Measurements from ENCODE around the gene ATRNL1.

The ATRNL1 gene

GRCh38 chr10:115063701-115064658 lies 29.2 kb upstream of the ATRNL1 start:
- H3K9me3 Mint-ChIP-seq: no peaks in the 10 kb centered on the region
- H3K4me1 Mint-ChIP-seq (ENCODE audit: low read depth): no peaks in the 10 kb centered on the region
- intact Hi-C loops (cut with micrococcal nuclease): no loop called here
- peaks cover 1% of the 10 kb centered on the region for H3K27me3 Mint-ChIP-seq
- no peak overlapping the region for H3K27ac Mint-ChIP-seq
- H3K36me3 Mint-ChIP-seq (ENCODE audit: low read depth): no peaks in the 10 kb centered on the region
- no peak overlapping the region for H3K4me3 Mint-ChIP-seq

- intact Hi-C loops (cut with micrococcal nuclease): no loop called here
- Mint-ChIP-seq H3K4me3 (no peak overlapping the region), H3K36me3 (ENCODE audit: low read depth) (no peaks in the 10 kb centered on the region), H3K27ac (no peak overlapping the region), H3K4me1 (ENCODE audit: low read depth) (no peaks in the 10 kb centered on the region), H3K27me3 (peaks cover 1% of the 10 kb centered on the region), H3K9me3 (no peaks in the 10 kb centered on the region)
These were observed 27.4 kb upstream of the ATRNL1 start for GRCh38 chr10:115065801-115066200.

GRCh38 chr10:115066528-115066927 lies 26.6 kb upstream of the ATRNL1 start:
- intact Hi-C loops (cut with micrococcal nuclease): no loop called here
- Mint-ChIP-seq H3K4me3 (no peak overlapping the region), H3K9me3 (no peaks in the 10 kb centered on the region), H3K36me3 (ENCODE audit: low read depth) (no peaks in the 10 kb centered on the region), H3K27ac (no peak overlapping the region), H3K27me3 (peaks cover 1% of the 10 kb centered on the region), H3K4me1 (ENCODE audit: low read depth) (no peaks in the 10 kb centered on the region)

- H3K4me1 Mint-ChIP-seq (ENCODE audit: low read depth): no peaks in the 10 kb centered on the region
- no peaks in the 10 kb centered on the region for H3K27me3 Mint-ChIP-seq
- no peaks in the 10 kb centered on the region for H3K36me3 Mint-ChIP-seq (ENCODE audit: low read depth)
- peaks cover 15% of the 10 kb centered on the region for H3K9me3 Mint-ChIP-seq
- intact Hi-C loops (cut with micrococcal nuclease): no loop called here
- H3K4me3 Mint-ChIP-seq: no peak overlapping the region
- no peak overlapping the region for H3K27ac Mint-ChIP-seq
These were observed 19.4 kb upstream of the ATRNL1 start for GRCh38 chr10:115073796-115074195.

GRCh38 chr10:115082506-115082905 lies 10.7 kb upstream of the ATRNL1 start:
- H3K4me1 Mint-ChIP-seq (ENCODE audit: low read depth): no peaks in the 10 kb centered on the region
- no peaks in the 10 kb centered on the region for H3K36me3 Mint-ChIP-seq (ENCODE audit: low read depth)
- no peak overlapping the region for H3K27ac Mint-ChIP-seq
- H3K4me3 Mint-ChIP-seq: no peak overlapping the region
- H3K27me3 Mint-ChIP-seq: peaks cover 4% of the 10 kb centered on the region
- intact Hi-C loops (cut with micrococcal nuclease): no loop called here
- peaks cover 22% of the 10 kb centered on the region for H3K9me3 Mint-ChIP-seq

- intact Hi-C loops (cut with micrococcal nuclease): no loop called here
- H3K4me3 Mint-ChIP-seq: no peak overlapping the region
- H3K27me3 Mint-ChIP-seq: peaks cover 8% of the 10 kb centered on the region
- H3K36me3 Mint-ChIP-seq (ENCODE audit: low read depth): no peaks in the 10 kb centered on the region
- no peaks in the 10 kb centered on the region for H3K4me1 Mint-ChIP-seq (ENCODE audit: low read depth)
- H3K9me3 Mint-ChIP-seq: peaks cover 14% of the 10 kb centered on the region
- H3K27ac Mint-ChIP-seq: no peak overlapping the region
These were observed 8.8 kb upstream of the ATRNL1 start for GRCh38 chr10:115084277-115084850.

DNA sequence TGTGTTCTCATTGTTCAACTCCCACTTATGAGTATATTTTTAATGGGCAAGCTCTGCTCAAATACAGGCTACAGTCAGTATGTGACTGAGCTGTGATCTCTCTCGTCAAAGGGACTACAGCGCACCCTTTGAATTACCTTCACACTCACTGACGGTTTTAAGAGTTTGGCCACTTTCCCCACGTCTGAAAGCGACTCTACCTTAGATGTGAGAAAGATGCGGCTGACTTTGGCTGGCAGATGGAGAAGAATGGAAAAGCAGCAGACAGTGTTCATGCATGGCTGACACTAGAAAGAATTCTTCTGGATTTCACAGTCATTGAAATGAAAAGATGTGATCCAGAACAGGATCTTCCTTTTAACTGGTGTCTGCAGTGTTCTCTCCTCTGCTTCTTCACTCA lies 2.0 kb upstream of the ATRNL1 start:
- H3K27ac Mint-ChIP-seq: no peak overlapping the region
- peaks cover 49% of the 10 kb centered on the region for H3K27me3 Mint-ChIP-seq
- intact Hi-C loops (cut with micrococcal nuclease): no loop called here
- H3K9me3 Mint-ChIP-seq: peaks cover 7% of the 10 kb centered on the region
- no peaks in the 10 kb centered on the region for H3K36me3 Mint-ChIP-seq (ENCODE audit: low read depth)
- peaks cover 6% of the 10 kb centered on the region for H3K4me1 Mint-ChIP-seq (ENCODE audit: low read depth)
- H3K4me3 Mint-ChIP-seq: no peak overlapping the region

GRCh38 chr10:115092258-115092554 lies 959 bp upstream of the ATRNL1 start:
- Mint-ChIP-seq H3K27ac (no peak overlapping the region), H3K9me3 (peaks cover 5% of the 10 kb centered on the region), H3K4me3 (peak overlapping the region; percentile 65), H3K36me3 (ENCODE audit: low read depth) (no peaks in the 10 kb centered on the region), H3K4me1 (ENCODE audit: low read depth) (peaks cover 6% of the 10 kb centered on the region), H3K27me3 (peaks cover 55% of the 10 kb centered on the region)
- intact Hi-C loops (cut with micrococcal nuclease): no loop called here

- Mint-ChIP-seq H3K27ac (no peak overlapping the region), H3K27me3 (peaks cover 53% of the 10 kb centered on the region), H3K4me3 (peak overlapping the region; percentile 65), H3K9me3 (no peaks in the 10 kb centered on the region), H3K4me1 (ENCODE audit: low read depth) (peaks cover 6% of the 10 kb centered on the region), H3K36me3 (ENCODE audit: low read depth) (no peaks in the 10 kb centered on the region)
- intact Hi-C loops (cut with micrococcal nuclease): no loop called here
These were observed 445 bp upstream of the ATRNL1 start for GRCh38 chr10:115092555-115093285.

DNA sequence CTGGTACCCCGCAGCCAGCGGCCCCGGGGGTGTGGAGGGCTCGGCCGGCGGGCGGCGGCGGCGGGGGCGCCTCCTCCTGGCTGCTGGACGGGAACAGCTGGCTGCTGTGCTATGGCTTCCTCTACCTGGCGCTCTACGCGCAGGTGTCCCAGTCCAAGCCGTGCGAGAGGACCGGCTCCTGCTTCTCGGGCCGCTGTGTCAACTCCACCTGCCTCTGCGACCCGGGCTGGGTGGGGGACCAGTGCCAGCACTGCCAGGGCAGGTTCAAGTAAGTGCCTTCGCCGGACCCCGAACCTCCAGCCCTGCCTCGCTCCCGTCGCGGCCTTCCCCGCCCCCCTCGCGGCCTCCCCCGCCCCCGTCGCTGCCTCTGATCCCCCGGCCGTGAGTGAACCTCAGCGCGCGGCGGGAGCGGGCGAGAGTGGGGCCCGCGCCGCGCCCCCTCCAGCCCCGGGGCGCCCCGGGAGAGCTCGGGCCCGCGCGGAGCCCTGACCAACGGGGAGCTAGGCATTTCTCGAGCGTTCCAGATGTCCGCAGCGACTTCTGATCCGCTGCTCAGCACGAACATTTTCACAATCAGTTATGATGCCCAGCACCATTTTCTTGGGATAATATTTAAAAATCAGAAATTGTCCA lies 727 bp downstream of the ATRNL1 start:
- no peaks in the 10 kb centered on the region for H3K9me3 Mint-ChIP-seq
- intact Hi-C loops (cut with micrococcal nuclease): no loop called here
- H3K27ac Mint-ChIP-seq: no peak overlapping the region
- no peaks in the 10 kb centered on the region for H3K36me3 Mint-ChIP-seq (ENCODE audit: low read depth)
- H3K4me3 Mint-ChIP-seq: no peak overlapping the region
- H3K27me3 Mint-ChIP-seq: peaks cover 53% of the 10 kb centered on the region
- peaks cover 6% of the 10 kb centered on the region for H3K4me1 Mint-ChIP-seq (ENCODE audit: low read depth)

GRCh38 chr10:115094416-115095140 lies 1.4 kb downstream of the ATRNL1 start:
- Mint-ChIP-seq H3K4me1 (ENCODE audit: low read depth) (peaks cover 6% of the 10 kb centered on the region), H3K36me3 (ENCODE audit: low read depth) (no peaks in the 10 kb centered on the region), H3K27me3 (peaks cover 52% of the 10 kb centered on the region), H3K4me3 (no peak overlapping the region), H3K27ac (no peak overlapping the region), H3K9me3 (no peaks in the 10 kb centered on the region)
- intact Hi-C loops (cut with micrococcal nuclease): no loop called here

DNA sequence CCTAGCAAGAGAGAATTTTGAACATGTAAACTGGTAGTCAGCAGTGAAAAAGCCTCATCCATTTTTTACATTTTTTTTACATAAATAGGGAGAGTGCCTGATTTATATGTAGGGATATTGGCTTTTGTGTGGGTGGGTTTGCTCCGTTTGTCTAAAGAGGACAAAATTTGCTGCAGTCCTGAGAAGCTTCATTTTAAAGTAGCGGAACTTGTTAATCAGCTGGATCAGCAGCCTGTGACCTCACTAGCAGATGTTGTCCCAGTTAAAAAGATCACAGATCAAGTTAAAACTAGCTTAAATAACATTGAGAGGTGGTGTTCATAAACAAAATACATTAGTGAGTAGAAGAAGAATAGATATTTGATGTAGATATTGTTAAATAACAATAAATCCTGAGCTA lies 2.6 kb downstream of the ATRNL1 start:
- Mint-ChIP-seq H3K4me3 (no peak overlapping the region), H3K9me3 (no peaks in the 10 kb centered on the region), H3K36me3 (ENCODE audit: low read depth) (no peaks in the 10 kb centered on the region), H3K27ac (no peak overlapping the region), H3K4me1 (ENCODE audit: low read depth) (peaks cover 6% of the 10 kb centered on the region), H3K27me3 (peaks cover 52% of the 10 kb centered on the region)
- intact Hi-C loops (cut with micrococcal nuclease): no loop called here

- H3K4me1 Mint-ChIP-seq (ENCODE audit: low read depth): no peaks in the 10 kb centered on the region
- no peak overlapping the region for H3K4me3 Mint-ChIP-seq
- H3K9me3 Mint-ChIP-seq: peaks cover 26% of the 10 kb centered on the region
- H3K27ac Mint-ChIP-seq: no peak overlapping the region
- no peaks in the 10 kb centered on the region for H3K36me3 Mint-ChIP-seq (ENCODE audit: low read depth)
- peaks cover 3% of the 10 kb centered on the region for H3K27me3 Mint-ChIP-seq
- intact Hi-C loops (cut with micrococcal nuclease): no loop called here
These were observed 10.5 kb downstream of the ATRNL1 start for GRCh38 chr10:115103700-115104099.
